GM19452 (cell line): ENCODE data around the gene NKAIN2.

Source experiments
- ATAC-seq: cut with Tn5 transposase; IDR thresholded peaks from one replicate; pipeline ENCODE4 v1.9.1; 2021; ENCODE audit not compliant: unreplicated experiment

Gene NKAIN2

DNA sequence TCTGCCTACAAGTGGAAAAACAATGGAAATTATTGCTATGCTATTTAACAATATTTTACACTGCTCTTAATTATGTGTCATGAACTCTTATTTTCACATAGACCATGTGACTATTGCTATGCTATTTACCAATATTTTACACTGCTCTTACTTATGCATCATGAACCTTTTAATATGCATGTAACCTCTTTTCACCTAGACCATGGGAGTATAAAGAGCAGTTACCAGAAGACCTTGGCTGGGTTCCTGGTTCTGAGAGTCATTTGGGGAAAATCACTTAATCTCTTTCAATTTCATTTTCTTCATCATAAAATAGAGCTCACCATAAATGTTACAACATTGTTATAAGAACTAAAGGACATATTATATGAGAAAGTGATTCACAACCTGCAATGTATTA lies 934.8 kb downstream of the NKAIN2 start:
- ATAC-seq: no peak

DNA sequence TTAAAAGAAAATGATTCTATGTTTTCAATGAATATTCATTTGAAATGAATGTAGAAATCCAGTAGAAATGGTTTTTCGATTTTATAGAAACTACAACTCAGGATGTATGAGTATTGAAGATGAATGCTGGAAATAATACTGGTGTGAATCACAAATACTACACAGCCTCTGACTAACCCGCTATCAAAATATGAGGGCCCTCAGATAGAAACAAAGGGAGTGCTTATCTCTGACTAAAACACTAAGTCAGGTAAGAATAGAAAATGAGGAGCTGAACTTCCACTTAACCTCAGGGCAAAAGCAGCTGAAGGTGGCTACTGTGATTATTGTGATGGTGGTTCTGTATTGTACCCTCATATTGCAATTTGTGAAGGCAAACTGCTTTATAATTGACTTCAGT lies 937.7 kb downstream of the NKAIN2 start:
- ATAC-seq: no peak

DNA sequence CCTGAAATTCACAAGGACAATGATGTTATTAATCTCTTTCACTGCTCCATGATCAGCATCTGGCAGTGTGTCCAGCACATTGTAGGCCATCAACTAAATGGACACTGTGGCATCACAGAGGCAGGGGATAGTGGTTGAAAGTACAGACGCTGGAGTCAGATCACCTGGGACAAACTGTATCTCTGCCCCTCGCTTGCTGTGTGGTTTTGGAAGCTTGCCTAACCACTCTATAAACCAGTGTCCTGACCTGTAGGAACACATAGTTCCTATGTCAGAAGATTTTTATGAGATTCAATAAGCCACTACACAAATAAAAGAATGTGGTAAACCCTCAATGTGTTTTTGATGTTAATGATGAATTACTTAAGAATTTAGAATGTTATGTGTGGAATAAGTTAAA lies 939.3 kb downstream of the NKAIN2 start:
- ATAC-seq: no peak

DNA sequence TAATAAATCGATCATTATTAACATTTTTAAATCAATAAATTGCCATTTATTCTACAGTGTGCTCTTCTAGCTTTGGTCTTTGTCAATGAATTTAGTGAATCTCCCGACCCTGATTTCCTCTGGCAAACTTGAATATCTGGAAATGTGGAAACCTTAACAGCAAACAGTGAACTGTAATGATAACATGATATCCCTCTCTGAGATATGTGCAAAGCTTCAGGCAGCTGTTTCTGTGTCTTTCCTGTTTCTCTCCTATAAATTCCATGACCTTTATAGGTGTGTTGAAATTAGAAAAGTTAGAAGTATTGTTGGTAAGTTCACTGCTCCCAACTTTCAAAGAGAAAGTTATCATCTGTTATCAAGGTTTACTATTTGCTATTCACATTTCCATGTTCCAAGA lies 939.8 kb downstream of the NKAIN2 start:
- no peak for ATAC-seq

DNA sequence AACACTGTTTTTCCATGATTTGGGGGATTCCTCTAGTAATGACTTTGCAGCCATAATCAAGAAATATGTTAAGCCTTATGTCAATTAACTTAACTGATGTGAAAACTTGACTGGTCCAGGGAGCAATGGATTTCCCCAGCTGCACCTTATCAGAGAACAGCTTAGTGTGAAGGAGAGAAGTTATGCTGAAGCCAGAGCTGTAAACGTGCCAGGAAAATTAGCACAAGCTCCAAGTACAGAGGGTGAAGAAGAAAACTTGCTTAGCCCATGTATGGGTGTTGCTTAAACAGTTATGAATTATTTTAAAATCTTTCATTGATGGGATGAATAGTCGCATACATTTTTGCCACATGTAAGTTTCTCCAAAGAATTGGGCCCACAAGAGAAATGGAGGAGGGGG lies 943.7 kb downstream of the NKAIN2 start:
- ATAC-seq: no peak

DNA sequence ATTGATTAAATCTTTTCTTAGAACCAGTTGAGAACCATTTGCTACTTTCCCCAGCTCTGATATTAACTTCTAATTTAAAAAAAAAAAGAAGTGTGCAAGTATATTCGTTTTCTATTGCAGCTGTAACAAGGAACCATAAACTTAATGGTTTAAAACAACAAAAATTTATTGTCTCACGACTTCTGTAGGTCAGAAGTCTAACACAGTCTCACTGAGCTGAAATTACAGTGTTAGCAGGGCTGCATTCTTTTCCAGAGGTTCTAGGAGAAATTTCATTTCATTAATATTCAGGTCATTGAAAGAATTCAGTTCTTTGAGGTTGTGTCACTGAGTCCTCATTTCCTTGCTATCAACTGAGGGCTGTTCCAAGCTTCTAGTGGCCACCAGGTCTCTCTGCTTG lies 945.1 kb downstream of the NKAIN2 start:
- no peak for ATAC-seq

DNA sequence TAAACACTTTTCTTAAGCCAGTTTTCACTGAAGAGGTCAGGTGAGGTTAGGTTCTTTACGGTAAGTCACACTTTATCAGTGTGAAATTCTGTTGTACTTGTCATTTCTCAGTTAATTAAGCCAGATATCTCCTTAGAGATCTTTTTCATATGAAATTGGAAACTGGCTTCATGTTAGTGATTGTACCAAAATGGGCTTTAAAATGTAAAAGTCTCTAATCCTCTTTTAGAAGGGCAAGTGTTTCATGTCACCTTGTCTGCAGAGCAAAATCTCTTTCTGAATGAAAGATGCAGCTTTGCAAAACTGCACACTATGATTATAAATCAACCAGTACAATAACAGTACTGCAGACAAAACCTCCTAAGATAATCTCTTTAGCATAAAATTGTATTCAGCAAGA lies 949.3 kb downstream of the NKAIN2 start:
- no peak for ATAC-seq

DNA sequence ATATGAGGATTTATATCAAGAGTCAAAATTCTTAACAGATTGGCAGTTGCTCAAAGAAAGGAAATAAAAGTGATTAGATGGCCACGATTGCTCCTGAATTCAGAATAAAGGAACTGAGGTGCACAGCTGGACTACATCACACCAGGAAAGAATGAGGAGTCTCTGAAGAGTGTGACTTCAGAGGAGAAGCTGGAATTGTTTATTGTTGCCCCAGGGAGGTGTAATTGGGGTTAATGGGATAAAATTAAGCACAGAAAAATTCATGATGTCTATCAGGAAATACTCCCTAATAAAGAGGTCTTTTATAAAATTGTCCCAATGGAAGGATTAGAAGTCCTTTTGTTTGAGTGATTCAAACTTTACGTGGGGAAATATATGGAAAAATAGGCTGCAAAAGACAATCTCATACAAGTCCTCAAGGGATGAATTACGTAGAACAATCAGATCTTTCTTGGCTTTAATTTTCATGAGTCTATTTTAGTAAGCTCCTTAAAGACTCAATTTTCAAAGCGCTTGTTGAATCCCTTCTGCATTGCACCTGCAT lies 950.0 kb downstream of the NKAIN2 start:
- ATAC-seq: no peak

DNA sequence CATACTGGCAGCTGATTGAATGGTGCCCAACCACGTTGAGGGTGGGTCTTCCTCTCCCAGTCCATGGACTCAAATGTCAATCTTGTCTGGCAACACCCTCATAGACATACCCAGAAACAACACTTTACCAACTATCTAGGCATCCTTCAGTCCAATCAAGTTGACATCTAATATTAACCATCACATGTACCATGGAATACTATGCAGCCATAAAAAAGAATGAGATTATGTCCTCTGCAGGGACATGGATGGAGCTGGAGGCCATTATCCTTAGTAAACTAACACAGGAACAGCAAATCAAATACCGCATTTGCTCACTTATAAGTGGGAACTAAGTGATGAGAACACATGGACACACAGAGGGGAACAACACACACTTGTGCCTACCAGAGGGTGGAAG lies 951.7 kb downstream of the NKAIN2 start:
- no peak for ATAC-seq

DNA sequence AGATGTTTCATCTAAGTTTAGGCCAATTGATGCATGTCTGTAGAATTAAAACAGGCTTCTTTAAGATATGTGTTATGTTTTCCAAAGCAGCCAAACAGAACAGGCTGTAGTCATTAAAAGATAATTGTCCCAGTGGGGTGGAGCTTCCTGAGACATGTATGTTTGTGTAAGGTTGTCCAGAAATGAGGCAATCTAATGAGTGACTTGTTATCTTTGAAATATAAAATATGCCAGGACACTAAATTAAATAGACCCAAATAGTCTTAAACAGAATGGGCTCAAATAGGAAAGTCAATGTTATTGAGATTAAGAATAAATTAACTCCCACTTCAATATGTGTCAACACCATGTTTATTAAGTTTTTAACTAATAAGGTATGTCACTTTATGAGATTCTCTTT lies 953.9 kb downstream of the NKAIN2 start:
- ATAC-seq: no peak

DNA sequence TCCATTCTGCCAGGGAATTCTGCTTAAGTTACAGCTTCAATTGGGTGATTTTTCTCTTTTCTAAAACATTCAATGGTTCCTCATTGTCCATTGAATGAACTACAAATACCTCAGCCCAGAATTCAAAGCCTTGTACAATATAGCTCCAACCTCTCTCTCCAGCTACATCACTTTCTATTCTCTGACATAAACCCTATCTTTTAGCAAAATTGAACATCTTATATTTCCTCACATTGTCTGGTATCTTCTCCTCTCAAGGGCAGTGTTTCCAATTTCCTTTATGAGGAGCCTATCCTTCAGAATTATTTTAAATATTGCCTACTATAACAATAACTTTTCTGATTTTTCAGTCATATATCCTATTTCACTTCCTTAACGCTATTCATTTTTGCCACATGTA lies 955.0 kb downstream of the NKAIN2 start:
- ATAC-seq: no peak

DNA sequence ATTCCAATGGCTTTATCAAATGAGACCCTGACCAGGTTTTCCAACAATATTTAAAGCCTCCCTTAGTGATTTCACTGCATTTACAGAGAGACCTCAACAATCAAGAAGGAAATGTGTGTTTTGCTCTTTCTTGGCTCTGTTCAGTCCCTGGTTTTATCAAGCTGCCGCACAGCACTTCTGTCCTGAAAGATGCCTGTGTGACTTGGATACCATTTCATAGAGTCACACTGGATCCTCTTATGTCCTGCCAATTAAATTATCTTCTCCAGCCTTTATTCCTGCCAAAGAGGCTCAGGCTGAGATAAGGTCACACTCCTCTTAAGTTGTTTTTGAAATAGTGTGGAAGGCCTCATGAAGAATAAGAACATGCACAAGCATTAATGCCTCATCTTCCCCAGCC lies 961.6 kb downstream of the NKAIN2 start:
- ATAC-seq: no peak

DNA sequence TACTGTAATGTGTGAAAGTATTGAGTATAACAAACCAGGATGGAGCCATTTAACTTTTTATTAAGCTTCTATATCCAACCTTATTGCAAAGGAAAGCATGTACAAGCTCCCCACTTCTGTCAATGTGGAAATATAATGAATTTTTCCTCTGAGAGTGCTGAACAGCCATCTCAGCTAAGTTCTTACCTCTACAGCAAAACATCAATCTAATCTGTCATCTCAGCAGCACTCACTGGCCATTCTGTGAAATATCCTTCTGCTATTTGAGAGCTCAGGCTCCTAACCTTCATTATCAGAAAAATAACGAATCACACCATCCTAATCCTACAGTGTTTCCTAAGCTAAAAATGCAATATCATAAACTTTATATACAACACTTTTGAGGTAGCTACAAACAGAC lies 964.6 kb downstream of the NKAIN2 start:
- ATAC-seq: no peak

DNA sequence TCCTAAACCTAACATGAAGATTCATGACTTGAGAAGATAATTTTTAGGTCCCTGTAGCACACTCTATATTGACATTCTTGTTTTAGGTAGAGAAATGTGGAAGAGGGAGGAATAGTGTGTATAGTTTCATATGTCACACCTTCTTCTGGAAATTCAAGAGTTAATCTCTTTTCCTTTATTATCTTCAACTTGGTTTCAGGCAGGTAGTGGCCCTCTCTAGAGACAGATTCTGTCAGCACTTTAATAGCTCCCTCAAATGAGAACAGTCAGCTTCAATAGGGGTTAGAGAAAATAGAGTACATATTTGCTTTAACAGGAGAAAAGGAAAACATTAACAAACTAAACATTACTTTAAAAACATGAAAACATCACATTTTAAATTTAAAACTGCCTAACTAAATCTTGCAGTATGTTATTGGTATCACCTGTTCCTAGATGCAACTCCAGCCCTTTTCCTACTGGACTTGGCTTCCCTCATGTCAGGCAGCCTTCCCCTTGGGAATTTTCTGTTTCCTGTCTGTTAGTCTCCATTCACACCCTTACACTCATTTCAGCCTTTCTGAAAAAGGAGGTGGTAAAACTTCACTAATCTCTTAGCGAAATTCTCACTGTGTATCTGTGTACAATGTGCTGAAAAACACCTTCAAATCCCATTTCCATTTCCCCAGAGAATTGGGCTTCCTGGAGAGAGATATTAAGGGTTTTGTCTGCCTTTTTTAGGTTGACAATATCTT lies 966.3 kb downstream of the NKAIN2 start:
- ATAC-seq: no peak

DNA sequence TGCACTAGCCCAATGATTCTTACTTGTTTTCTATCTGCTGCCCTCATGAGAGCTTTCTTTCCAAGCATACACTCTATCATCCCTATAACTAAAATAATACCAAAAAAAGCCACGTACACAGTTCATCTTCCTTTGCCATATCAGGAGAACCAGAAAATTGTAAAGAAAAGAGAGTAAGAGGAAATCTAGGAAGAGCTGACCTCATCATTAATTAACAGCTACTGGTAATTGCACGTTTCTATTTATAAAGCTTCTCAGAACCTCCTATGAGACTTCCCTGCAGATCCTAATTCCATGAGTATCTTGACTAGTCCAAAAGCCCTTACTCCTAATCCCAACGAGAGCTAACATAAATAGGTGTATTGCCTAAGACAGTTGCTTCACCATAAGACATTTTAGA lies 967.1 kb downstream of the NKAIN2 start:
- ATAC-seq: no peak

DNA sequence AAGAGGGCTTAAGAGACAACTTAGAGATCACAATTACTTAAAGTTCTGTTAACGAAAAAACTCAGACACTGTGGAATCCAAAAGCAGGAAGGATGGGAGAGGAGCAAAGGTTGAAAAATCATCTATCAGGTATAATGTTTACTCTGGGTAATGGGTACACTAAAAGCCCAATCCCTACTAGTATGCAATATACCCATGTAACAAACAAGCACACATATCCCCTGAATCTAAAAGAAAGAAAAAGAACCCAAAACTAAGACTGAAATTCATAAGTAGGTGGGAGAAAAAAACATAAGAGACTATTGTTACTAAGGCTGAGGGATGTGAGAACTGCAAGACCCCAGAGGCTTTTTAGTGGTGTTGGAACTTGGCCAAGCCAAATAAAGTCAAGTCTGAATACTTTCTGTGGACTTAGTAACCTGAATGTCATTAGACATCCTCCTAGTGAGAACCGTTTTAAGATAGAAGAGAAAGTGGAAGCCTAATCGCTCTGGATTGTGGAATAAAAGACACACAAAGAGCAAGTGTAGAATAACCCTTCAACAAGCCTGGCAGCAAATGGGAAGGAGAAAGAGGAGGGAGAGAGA lies 969.2 kb downstream of the NKAIN2 start:
- no peak for ATAC-seq

DNA sequence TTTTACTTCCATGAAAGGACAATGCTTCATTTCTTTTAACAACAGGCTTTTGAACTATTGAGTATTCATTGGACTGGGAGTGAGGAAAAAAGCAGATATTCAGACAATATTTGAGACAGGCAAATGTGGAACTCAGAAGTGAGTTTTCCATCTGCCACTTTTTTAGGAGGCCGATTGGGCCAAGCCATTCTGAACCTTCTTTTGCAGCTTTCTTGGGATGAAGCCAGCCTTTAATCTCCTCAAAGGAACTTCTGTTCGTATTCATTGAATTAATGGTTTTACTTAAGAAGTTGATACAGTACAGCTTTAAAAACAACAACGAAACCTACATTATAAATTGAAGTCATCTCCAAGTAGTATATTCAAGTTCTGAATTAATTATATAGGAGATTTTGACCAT lies 971.5 kb downstream of the NKAIN2 start:
- ATAC-seq: no peak

DNA sequence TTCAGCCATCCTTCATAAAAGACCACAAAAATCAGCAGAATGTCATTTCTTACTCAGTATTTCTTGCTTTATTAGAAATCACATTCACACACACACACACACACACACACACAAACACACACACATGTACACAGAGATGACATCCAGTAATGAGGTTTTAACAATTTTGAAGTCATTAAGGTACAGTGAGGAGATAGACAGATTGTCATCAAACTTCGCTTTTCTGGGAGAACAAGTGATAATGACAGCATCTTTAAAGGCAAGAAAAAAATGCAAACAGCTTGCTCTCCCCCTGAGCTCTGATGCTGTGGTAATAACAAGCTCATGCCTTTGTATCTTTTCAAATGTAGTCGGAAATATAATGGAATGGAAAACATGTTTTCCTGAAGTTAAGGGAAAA lies 974.2 kb downstream of the NKAIN2 start:
- ATAC-seq: no peak

DNA sequence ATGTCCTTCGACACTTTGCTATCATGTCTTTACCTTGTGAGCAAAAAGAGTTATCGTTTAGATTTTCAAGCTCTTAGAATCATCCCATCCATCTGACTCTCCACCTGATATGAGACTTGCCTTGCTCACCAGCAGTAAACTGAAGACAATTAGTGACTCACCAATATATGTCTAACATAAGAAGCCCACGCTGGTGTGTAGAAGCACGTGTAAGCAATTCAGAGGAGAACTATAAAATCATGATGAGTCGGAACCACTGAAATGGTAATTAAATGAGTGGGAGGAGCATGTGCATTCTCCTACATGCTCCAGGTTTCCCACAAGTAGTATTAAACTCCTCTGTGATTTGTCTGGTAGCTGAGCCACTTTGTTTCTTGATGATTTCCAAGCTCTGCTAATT lies 977.0 kb downstream of the NKAIN2 start:
- no peak for ATAC-seq

DNA sequence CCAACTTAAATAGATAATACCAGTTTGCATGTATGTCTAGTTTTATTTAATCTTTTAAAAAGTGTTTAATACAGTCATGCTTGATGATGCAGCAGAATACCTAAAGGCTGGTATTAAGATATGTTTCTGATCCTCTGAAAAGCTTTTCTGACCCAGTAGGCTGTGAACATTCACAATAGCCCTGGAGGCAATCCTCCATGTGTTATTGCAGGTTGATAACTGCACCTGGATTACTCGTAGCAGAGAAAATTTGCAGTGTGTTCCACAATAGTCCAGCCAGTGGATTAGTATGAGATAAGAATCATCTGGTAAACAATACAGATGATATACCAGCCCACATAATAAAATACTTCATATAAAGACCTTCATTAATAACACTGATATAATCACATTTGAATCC lies 979.7 kb downstream of the NKAIN2 start:
- ATAC-seq: no peak

DNA sequence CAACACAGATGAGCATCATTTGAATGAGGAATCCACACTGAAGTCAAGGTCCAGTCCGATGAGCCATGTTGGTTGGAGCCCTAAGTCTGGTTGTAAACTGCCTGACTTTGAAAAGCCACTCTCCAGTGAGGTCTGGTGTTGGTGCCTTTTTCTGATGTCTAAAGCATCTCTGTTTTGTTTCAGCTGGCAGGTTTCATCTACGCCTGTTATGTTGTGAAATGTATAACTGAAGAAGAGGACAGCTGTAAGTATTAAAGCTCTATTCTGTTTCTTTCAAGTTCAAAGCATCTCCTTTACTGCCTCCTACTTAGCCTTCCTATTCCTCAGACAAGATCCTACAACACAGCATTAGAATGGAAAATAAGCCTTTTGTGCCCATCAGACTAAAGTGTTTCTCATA lies 987.5 kb downstream of the NKAIN2 start:
- ATAC-seq: no peak

DNA sequence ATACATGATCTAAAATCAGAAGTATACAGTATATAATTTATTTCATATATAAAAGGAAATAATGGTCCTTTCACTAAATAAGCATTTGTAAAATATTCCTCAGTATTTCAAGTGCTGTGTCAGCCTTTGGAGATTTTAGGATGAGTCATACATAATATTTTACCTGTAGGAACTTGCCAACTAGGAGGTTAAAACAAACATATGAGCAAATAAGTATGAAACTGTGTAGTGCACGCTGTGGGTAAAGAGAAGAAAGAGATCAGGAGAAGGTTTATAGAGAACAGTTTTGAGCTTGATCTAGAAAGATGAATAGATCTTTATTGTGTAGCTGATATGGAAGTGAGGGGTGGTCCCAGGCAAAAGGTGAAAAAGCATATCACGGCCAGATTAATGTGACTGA lies 988.7 kb downstream of the NKAIN2 start:
- ATAC-seq: no peak

DNA sequence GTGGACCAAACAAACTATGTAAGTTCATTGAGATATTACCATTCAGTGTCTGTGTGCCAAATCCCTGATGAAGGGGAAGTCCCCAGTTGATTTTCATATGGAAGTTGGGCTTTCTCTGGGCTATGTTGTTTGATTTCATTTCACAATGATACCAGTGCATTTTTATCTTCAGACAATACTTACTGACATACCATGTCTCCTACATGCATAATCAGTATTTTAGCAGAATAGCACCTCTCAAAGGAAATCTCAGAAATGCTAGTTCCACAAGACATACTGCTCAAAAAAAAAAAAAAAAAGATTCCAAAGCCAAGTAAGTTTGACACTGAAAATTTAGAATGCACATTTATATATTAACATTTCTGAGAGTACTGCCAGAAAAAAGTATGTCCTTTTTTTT lies 989.7 kb downstream of the NKAIN2 start:
- no peak for ATAC-seq
